GM19455 (cell line): Measurements from ENCODE around the gene SIGLEC7.
"Not testable (repeated sequence)": the region's sequence is repeated elsewhere in the genome, so short reads cannot be mapped to it uniquely, and the experiment has no call there.

ENCODE experiments used
- ATAC-seq: cut with Tn5 transposase; IDR thresholded peaks from one replicate; pipeline ENCODE4 v1.9.1; 2021; ENCODE audit not compliant: unreplicated experiment

SIGLEC7 gene

GRCh38 chr19:51164215-51164614 lies 22.1 kb downstream of the SIGLEC7 start:
- ATAC-seq = no peak

- ATAC-seq = no peak
These were observed 24.9 kb downstream of the SIGLEC7 start for GRCh38 chr19:51166846-51167490.

- ATAC-seq = no peak
These were observed 26.6 kb downstream of the SIGLEC7 start for GRCh38 chr19:51168564-51169282.

GRCh38 chr19:51169283-51169918 lies 27.3 kb downstream of the SIGLEC7 start:
- ATAC-seq = not testable (repeated sequence)

GRCh38 chr19:51172223-51172622 lies 30.1 kb downstream of the SIGLEC7 start:
- ATAC-seq = no peak

GRCh38 chr19:51173681-51174080 lies 31.6 kb downstream of the SIGLEC7 start:
- no peak for ATAC-seq

GRCh38 chr19:51179256-51179655 lies 37.2 kb downstream of the SIGLEC7 start:
- ATAC-seq = no peak

- ATAC-seq = no peak
These were observed 39.3 kb downstream of the SIGLEC7 start for GRCh38 chr19:51181377-51181912.

- ATAC-seq = no peak
These were observed 39.9 kb downstream of the SIGLEC7 start for GRCh38 chr19:51181913-51182419.

- ATAC-seq = no peak
These were observed 41.5 kb downstream of the SIGLEC7 start for GRCh38 chr19:51183629-51184028.

GRCh38 chr19:51185069-51185867 lies 43.2 kb downstream of the SIGLEC7 start:
- ATAC-seq = no peak

- ATAC-seq = no peak
These were observed 43.7 kb downstream of the SIGLEC7 start for GRCh38 chr19:51185868-51186215.

GRCh38 chr19:51186323-51186722 lies 44.2 kb downstream of the SIGLEC7 start:
- no peak for ATAC-seq

GRCh38 chr19:51187395-51188226 lies 45.5 kb downstream of the SIGLEC7 start:
- no peak for ATAC-seq

GRCh38 chr19:51188227-51188559 lies 46.1 kb downstream of the SIGLEC7 start:
- ATAC-seq = no peak

- no peak for ATAC-seq
These were observed 50.6 kb downstream of the SIGLEC7 start for GRCh38 chr19:51192689-51193088.

GRCh38 chr19:51194527-51195315 lies 52.6 kb downstream of the SIGLEC7 start:
- no peak for ATAC-seq

- ATAC-seq = no peak
These were observed 53.1 kb downstream of the SIGLEC7 start for GRCh38 chr19:51195316-51195586.

GRCh38 chr19:51195616-51196015 lies 53.5 kb downstream of the SIGLEC7 start:
- no peak for ATAC-seq

- no peak for ATAC-seq
These were observed 54.1 kb downstream of the SIGLEC7 start for GRCh38 chr19:51196181-51196580.
